Tibial nerve (tissue), 4 donors: ENCODE data around the gene ADGRG4.

Experiments used
- CTCF ChIP-seq, 5 experiments: fragments of 200-600 bp in 3 of 5; fragments of 450-650 bp in 2 of 5; sonication (generic) in 3 of 5; IDR thresholded peaks; one replicate each; pipeline ENCODE4 v1.5.1; 2016 to 2019; ENCODE audit warnings: antibody characterized with exemption in 5 of 5, mild to moderate bottlenecking in 3 of 5, moderate library complexity in 2 of 5
- EP300 ChIP-seq, 2 donors: sonication (generic); formaldehyde crosslinking; IDR thresholded peaks; one replicate each; pipeline ENCODE4 v1.6.1; 2017; ENCODE audit warnings: antibody characterized with exemption in 2 of 2, mild to moderate bottlenecking in 1 of 2
- POLR2A ChIP-seq, 2 donors: fragments of 450-650 bp; IDR thresholded peaks; one replicate each; pipeline ENCODE4 v1.6.1; 2017; ENCODE audit warnings: antibody characterized with exemption in 2 of 2, mild to moderate bottlenecking in 2 of 2, moderate library complexity in 2 of 2

GRCh38 chrX:136437774-136438173 lies 137.0 kb downstream of the ADGRG4 start:
- TF ChIP-seq CTCF (IDR thresholded peaks at IDR 0.05) (no peak), POLR2A (IDR thresholded peaks at IDR 0.05) (no peak), EP300 (IDR thresholded peaks at IDR 0.05) (no peak)
